Activated CD4-positive, CD25-positive, alpha-beta regulatory T cell treated with anti-CD3 and anti-CD28 coated beads, Interleukin-2, amount 50 U/mL, for 24 hours (primary cell): ENCODE data around the gene FOXA1.

Experiments
- ATAC-seq, 2 donors: fragments of 150-1000 bp; cut with Tn5 transposase; one replicate each; pipeline ENCODE4 v1.10.0; 2021; ENCODE audit warnings: mild to moderate bottlenecking in 1 of 2, moderate library complexity in 1 of 2

Gene FOXA1

DNA sequence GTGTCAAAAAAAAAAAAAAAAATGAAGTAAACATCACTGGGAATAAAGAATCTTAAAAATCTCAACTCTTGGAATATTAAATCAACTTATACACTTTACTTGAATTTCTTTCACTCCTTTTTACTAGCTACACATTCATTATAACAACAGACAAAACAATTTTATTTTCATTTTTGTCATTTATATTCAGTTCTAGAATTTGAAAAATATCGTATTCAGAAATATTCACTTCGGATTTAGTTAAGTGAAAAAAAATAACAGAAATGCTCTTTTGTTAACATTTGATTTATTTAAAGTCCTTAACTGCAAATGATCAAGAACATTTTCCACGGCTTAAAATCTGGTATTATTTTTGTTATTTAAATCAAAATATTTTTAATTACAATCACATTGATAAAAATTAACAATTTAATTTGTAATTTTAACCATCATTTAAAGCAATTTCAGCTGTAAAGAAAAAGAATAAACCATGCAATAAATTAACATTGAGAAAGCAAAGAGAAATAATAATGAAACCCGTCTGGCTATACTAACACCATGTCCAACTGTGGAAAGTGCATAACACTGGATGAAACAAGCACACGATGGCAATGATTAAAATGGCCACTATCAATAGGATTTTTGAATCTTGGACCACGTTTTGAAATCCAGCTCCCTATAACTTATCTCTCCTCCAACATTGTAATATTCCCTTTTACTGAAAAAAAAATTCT, 5.2 kb downstream of the FOXA1 start:
- no peak for ATAC-seq

DNA sequence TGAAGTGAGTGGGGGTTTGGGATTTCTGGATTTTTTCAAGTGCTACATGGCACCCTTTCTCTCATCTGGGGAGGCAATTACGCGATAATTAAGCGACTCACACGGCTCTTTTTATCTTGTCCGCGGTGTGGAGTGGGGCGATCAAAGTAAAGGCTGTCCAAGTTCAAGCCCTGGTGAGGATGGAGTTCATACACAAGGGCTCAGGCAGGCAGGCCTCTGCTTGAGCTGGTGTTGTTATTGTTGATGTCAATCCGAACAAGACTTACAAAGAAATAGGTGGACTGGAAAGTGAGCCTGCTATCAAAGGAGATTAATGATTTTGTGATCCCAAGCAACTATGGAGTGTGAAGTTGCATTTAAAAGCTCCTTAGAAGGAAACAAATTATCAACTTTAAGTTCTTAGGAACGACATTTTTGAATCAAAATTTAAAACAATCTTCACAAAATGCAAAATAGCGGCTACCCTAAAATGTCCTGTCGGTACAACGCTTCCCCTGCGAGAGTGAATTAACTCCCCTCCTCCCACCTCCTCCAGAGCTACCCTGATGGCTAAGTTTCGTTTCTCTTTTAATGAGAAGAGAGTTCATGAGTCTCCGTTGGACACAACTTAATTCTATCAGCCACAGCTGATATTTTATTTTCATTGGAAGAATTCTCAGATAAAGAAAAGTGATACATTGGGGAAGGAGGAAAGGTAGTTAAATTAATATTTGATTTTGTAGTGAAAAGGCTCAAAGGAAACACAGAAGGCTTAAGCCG, 5.9 kb downstream of the FOXA1 start:
- ATAC-seq, result no peak

DNA sequence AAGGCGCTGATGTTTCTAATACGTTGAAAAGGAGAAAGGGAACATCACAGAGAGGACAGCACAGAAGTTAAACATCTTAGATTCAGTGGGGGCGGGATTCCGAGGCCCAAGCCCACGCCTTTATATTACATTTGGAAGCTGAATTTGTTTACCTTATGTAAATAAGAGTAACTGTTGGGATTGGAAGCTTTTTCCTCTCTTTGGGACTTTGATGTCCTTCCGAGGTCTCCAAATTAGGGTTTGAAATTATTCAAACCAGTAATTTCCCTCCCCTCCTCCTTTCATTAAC, 6.4 kb downstream of the FOXA1 start:
- ATAC-seq, result no peak

DNA sequence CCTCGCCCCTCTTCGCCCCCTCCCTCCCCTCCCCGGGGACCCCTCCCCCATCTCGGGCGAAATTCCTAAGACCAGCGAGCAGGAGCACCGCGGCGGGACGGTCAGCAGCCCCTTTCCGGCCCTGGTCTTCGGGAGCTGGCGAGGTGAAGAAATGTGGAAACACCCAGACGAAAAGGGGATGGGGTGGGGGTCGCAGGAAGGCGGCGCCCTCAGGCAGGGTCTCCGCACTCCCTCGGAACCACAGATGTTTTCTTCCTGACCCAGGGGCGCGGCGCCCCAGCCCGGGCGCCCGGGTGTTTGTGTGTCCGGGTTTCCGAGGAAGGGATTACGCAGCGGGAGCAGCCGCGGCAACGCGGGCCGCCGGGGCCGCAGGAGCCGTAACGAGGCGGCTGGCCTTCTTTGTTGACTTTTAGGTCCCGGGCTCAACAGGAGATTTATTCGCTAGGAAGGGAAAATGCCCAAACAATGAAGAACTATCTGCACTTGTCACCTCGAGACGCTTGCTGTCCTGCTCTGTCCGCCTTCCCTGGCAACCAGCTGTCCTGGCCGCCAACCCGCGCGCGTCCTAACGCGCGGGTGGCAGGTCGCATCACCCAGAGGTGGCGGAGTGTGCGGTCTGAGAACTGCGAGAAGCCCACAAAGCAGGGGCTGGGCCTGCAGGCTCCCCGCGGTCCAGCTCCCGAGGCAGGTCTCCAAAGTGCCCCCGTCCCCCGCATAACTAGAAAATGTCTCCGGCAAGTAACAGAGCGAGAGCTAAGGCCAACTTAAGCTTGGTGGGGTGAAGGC, 7.0 kb downstream of the FOXA1 start:
- ATAC-seq, result no peak

DNA sequence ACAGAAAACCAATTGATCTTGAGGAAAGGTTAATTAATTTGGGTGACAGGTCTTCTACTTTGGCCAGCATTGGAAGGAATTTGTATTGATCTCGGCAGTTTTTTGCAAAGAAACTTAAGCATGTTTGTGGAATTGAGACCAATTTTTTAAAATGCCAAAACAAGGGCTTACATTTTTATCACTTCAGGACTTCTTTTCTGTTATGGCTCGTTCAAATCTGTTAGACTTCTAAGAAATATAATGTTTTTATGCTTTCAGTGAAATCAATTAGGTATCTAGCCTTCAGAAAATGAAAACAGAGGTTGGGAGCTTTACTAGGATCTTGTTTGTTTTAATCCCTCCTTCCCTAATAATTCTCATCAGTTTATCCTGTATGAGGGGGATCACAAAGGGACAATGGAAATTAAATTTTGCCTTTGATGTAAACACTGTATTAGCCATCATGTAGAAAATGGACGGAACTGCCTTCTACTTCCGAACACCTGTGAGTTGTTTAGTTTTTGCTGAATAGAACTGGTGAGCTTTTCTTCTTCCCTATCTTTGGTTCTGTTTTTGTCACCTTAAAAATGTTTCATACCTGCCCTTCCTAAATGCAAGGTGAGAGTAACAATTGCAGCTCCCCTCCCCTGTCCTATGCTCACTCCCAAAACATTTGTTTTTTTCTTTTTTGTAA, 7.8 kb downstream of the FOXA1 start:
- ATAC-seq, result no peak

DNA sequence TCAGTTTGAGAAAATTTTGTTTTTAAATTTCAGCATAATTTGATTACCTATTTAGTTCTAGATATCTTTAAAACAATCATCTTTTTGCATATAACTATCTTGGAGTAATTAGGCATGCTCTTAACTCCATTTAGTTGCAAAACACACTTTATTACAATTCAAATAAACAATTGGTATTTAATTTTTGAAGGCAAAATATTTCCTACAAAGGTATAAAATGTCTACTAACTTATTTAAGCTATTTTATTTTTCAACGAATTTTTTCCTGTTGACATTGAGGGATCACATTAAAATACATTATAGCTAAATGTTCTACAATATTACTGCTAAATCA, 8.3 kb downstream of the FOXA1 start:
- ATAC-seq, result no peak

DNA sequence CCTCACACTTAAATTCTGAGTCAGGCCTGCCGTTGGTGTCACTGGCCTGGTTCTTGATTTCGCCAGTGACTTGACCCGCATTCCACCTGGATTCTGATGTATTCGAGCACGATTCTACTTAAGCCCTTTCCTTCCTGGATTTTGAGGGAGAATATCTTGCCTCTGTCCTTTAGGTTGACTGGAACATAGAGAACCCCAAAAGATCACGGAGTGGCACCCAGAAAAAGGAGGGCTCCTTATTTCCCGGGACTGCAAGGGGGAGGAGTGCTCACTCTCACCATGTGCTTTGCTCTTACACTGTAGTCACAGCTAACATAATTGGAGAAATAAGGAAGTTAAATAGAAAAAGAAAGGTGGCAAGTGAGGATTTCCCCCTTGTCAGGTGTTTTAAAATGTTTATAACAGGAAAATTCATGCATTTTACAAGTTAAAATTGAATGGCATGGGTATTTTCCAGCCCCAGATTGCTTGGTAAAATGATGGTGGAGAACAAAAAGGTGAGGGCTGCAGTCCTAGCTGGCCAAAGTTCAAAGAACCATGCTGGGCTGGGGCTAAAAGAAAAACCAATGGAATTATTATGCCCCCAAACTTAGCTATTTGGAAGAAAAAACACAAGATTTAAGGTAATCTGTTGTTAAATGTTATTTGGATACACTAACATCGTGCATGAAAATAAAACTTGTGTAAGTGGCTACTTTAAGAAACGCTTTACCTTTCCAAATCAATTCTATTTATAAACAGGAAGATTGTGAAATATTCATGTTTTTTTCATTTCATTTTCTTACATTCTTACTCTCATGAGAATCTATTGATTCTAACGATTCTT, 8.9 kb downstream of the FOXA1 start:
- ATAC-seq, result no peak

DNA sequence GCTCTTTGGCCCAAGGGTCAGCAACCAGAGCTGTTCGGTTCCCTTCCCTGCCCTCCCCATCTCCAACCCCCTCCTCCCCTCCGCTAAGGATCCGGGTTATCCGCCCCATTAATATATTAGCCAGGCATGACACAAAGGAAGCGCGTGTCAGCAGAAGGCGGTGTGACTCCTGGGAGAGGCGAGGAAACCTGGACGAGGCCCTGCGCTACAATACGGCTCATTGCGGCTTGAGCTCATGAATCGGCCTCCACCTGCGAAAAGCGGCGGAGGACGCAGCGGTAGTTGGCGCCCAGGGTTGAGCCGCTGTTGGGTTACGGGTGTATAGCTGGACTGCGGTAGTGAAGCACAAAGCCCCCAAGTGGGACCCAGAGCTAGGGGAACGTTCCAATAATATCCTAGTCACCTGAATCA, 9.9 kb downstream of the FOXA1 start:
- no peak for ATAC-seq

DNA sequence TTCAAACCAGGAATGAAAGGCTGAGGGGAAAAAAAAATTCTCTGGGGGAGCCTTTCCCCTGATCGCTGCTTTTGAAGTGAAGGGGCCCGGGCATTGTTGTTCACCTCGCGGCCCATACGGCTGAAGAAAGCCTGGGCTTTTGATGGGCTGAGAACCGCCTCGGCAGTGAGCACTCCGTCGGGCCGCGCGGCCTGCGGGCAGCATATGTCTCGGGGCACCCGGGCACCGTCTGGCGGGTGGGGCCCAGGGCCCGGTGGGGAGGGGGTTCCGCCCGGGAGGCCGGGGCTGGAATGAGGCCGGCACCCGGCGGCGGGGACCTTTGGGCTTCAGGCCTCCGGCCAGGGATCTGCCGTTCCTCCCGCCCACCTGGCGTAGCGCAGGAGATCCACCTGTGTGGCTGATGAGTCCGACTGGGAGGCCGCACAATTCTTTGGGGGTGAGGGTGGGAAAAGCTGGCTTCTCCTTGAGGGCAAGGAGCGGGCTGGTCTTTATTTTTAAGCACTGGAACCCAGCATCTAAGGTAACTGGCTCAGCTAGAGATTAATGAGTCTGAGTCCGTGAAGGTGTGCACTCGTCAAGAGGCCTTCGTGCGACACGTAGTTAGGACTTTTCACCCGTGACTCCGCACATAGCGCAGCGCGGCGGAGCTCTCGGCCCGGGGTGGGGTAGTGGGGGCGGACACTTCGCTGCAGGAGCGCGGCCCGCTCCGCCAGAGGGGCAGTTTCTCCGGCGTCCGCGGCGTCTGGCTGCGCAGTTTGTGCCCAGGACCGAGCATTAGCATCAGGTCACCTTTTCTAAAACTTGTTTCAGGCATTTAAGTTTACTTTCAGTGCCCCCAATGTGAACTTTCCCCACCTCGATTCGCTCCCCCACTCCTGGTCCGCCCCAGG, 10.6 kb downstream of the FOXA1 start:
- no peak for ATAC-seq

DNA sequence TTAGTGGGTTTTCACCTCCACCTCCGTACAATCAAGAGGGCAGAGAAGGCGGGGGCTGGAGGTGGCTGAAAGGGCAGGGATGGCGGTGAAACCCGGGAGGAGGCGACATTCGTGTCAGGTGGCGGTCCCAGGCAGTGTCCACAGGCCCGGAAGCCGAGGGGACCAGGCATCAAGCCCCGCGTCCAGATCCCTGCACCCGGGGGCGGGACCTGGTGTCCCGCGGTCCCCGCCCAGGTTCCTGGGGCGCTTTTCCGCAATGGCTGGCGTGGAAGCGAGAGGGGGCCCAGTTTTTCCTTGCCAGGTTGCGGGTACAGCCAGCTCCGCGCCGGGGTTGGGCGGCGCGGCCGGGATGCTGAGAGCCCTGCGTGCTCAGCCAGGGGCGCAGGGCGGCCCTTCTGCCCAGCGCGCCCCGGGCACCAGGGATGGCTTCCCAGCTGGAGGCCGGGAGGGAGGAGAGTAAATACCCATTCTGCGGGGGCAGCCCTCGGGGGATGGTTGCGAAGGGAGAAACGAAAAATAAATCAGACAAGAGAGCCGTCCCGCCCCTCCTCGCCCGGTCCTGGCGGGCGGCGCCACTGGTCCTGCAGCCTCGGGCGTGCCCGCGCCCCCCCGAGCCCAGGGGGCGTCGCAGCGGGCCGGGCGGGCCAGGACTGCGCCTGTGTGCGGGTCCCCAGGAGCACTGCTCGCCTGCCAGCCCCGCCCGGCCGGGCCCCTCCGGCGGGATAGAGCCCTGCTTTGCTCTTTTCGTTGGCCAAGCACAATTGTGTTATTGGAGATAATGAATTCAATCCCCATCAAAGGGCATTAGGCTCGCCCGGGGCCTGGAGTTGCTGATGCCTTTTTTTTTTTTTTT, 11.5 kb downstream of the FOXA1 start:
- ATAC-seq, result no peak

DNA sequence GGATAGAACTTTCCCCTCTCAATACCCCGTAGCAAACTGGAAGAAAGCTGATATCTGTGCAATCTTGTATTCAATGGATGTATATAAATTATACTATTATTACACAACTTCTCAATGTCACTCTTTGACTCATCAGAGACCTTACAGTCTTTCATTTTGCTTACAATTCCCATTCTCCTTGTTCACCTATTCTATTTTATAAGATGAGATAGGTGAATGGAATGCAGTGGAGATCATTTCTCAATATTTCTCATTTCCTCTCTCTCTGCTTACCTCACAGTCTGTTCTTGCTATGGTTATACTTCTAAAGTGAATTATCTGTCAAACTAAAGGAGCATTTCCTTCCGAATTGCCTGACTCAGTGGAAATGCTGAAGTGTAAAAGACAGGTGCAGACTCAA, 14.9 kb downstream of the FOXA1 start:
- no peak for ATAC-seq

DNA sequence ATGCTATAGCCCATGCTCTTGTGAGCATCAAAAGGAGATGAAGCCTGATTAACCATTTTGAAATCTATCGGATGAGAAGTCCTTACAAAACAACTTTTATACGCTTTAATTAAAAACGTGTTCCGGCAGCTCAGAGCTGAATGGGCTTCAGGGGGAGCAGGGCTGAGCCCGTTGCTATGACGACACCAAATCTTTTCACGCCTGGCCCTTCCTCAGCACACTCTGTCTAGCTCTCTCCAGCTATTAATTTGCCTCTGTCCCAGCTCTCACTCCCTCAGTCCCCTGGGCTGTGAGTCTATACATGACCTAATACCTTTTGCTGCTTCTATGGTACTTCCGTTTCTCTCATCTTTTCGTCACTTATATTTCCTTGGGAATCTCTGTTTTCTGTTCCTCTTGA, 15.8 kb downstream of the FOXA1 start:
- ATAC-seq, result no peak

DNA sequence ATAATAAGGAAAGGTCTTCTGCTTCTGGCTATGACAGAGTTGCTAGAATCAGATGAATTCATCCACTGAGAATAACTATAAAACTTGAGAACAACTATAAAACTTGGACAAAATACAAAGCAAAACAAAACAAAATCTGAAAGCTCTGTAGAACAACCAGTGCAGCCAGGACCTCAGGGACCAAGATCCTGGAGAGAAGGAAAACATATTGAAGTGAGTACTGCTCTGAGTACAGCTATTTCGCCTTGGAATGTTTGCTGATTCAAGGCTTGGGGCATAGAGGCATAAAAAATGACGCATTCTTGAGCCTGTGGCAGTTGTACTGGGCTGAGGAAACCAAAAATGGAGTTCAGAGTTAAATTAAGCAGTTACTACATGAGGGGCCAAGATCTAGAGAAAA, 21.7 kb downstream of the FOXA1 start:
- no peak for ATAC-seq

DNA sequence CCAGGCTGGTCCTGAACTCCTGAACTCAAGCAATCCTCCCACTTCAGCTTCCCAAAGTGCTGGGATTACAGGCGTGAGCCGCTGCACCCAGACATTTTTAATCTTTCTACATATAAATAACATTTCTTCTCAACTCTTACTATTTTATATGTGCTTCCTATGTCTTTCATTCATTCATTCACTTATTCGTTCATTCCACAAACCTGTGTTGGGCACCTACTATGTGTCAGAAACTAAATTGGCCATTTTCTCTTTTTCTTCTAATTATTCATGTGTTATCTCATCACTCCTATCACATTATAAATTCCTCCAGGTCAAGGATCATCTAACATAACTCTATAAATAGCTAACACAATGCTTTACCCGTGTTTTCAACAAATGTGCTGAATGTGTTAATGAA, 23.7 kb downstream of the FOXA1 start:
- no peak for ATAC-seq

DNA sequence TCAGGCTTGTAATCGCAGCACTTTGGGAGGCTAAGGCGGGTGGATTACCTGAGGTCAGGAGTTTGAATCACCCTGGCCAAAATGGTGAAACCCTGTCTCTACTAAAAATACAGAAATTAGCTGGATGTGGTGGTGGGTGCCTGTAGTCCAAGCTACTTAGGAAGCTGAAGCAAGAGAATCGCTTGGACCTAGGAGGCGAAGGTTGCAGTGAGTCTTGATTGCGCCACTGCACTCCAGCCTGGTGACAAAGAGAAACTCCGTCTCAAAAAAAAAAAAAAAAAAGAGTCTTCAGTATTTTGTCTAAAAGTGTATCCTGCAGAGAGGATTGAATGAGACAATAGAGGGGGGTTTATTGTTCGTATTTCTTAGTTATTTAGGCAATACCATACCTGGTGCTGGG, 25.3 kb downstream of the FOXA1 start:
- no peak for ATAC-seq

DNA sequence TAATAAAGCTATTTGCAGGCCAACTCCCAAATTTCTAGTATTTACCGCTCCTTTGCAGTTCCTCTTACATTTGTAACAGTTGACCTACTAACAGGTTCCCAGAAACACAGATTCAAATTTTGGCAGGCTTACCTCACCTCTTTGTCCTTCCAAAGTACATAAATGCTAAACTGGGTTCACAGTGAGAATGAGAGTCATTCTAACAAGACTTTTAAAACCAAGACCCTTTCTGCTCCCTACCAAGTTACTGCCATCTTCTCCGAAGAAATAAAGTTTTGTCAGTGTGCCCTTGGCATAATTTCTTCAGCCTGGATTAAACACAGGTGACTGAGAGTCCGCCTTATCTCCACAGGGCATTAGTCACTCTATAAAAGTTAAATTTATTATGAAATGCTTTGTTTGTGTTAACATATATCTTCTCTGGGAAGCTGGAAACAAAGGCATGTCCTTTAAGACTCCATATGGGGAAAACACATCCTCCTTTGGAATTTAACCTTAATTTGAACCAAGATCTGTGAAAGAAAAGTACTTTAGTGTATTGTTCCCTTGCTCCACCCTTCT, 28.2 kb downstream of the FOXA1 start:
- ATAC-seq, result no peak

DNA sequence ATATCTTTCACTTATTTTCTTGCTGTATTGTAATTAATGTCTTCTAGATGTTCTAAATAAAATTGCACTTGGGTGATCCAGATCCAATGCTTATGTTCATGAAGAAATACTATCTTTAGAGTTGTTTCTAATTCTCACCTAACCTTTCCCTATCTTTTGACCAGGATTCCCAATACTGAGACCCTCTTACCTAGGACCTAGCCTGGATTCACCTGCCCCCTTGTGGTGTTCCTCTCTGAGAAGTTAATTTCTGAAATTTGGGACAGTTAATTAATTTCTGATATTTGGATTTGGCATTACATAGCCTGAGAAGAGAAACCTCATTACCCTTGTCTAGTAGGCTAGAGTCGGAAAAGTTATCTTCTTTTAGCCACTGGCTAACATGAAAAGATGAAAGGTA, 29.5 kb downstream of the FOXA1 start:
- ATAC-seq, result no peak

DNA sequence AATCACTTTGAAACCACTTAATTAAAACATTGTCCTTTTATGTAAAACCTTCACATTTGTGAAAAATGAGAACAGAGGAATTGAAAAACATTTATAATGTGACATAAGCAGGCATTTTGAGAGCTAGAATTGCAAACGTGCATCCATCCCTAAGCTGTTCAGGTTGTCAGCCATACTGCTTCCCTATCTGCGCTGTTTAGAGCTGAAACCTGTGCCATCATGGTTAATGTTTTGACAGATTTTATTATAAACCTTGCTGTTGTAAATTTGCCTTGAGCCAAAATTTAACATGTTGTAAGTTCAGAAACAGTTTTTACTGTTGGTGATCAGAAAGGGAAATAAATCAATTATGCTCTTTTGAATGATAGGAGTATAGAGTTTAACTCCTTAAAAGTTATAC, 31.9 kb downstream of the FOXA1 start:
- no peak for ATAC-seq

DNA sequence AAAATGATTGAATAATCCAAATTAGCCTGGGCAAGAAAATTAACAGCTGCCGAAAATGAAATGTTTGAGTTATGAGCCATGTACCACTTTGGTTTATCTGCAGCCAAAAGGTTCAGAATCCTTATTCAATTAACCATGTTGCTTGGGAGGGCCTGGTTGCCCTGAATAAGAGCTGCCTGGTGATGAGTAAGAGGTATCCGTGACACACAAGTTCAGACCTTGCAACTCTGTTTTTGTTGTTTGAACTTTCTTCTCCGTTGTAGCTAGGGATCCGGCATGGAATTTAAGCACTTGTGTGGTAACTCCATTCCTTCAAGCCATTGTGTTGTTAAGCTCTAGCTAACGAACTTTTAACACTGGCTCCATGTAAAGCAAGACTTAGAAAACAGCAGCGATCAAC, 35.7 kb downstream of the FOXA1 start:
- ATAC-seq, result no peak

DNA sequence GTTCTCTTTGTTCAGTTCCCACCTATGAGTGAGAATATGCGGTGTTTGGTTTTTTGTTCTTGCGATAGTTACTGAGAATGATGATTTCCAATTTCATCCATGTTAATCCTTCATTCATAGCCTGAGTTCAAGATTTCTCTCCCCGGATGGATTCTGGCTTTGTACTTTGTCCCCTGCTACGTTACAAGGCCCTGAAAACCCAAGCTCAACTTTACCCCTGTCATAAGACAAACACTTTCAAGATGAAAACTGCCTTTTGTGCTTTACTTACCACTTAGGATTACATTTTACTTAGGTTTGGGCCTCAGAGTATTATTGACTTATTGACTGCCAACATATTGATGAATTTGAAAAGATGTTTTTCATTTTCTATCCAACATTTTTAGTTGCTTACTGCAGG, 36.3 kb downstream of the FOXA1 start:
- ATAC-seq, result no peak
